IMR-90 (cell line): ENCODE measurements around the gene CYP2C18. TPM values are rescaled to one million over a fixed set of nuclear protein-coding genes. Genes with fewer than 3 reads are reported as not detected.

Source experiments
- ATAC-seq: fragments of 200-7000 bp; cut with Tn5 transposase; 2 replicates; pipeline ENCODE4 v1.9.1; 2020; ENCODE audit warnings: low read depth, mild to moderate bottlenecking, moderate library complexity
- BruUV-seq: library from RNA; stranded (reverse); fragments of 400-500 nt; replicated peaks from 2 replicates; lab custom pipeline; 2021; lab: Mats Ljungman, UMichigan
- CTCF ChIA-PET: fragments of 300-600 bp; formaldehyde crosslinking; extraction: SDS; loops from one replicate; lab custom pipeline; 2021; ENCODE audit warnings: antibody characterized with exemption; lab: Yijun Ruan, JAX
- POLR2A ChIA-PET: fragments of 300-600 bp; sonication (Branson Sonifier 250); formaldehyde crosslinking; loops from one replicate; lab custom pipeline; 2022; ENCODE audit warnings: antibody characterized with exemption; ENCODE audit not compliant: unreplicated experiment; lab: Charles Lee
- DNase-seq: peaks from one replicate; pipeline ENCODE4 v3.0.0; 2013
- H2AFZ ChIP-seq: replicated peaks from 2 replicates; pipeline ENCODE3; 2013; ENCODE audit warnings: low read length, mild to moderate bottlenecking; ENCODE audit not compliant: poor library complexity
- H2AK5ac ChIP-seq: 2 replicates; pipeline ENCODE4 v1.6.1; 2013; ENCODE audit warnings: low read depth, low read length, inconsistent platforms
- H2AK9ac ChIP-seq: replicated peaks from 2 replicates; pipeline ENCODE3; 2013; ENCODE audit warnings: mild to moderate bottlenecking, low read depth, low read length, moderate library complexity; ENCODE audit not compliant: poor library complexity
- H2BK120ac ChIP-seq: 2 replicates; pipeline ENCODE4 v1.6.1; 2013; ENCODE audit warnings: low read depth, low read length, inconsistent platforms
- H2BK15ac ChIP-seq: 3 replicates; pipeline ENCODE4 v1.6.1; 2013; ENCODE audit warnings: low read depth, low read length, inconsistent platforms
- H2BK20ac ChIP-seq: 2 replicates; pipeline ENCODE4 v1.6.1; 2013; ENCODE audit warnings: low read depth, mild to moderate bottlenecking, inconsistent platforms, low read length, moderate library complexity
- H2BK5ac ChIP-seq: 2 replicates; pipeline ENCODE4 v1.6.1; 2013; ENCODE audit warnings: mild to moderate bottlenecking, low read depth, low read length, inconsistent platforms; ENCODE audit not compliant: poor library complexity, severe bottlenecking
- H3K14ac ChIP-seq: replicated peaks from 2 replicates; pipeline ENCODE4 v1.6.1; 2013; ENCODE audit warnings: low read depth, low read length, inconsistent platforms
- H3K18ac ChIP-seq: 2 replicates; pipeline ENCODE4 v1.6.1; 2013; ENCODE audit warnings: low read depth, low read length, control low read depth
- H3K23ac ChIP-seq: 2 replicates; pipeline ENCODE4 v1.6.1; 2013; ENCODE audit warnings: low read depth, low read length, inconsistent platforms
- H3K27ac ChIP-seq: 2 replicates; pipeline ENCODE4 v1.5.1; 2013; ENCODE audit warnings: mild to moderate bottlenecking, control low read depth, low read length; ENCODE audit not compliant: insufficient read depth
- H3K27me3 ChIP-seq: 2 replicates; pipeline ENCODE4 v1.6.1; 2013; ENCODE audit warnings: low read length; ENCODE audit not compliant: control insufficient read depth, insufficient read depth
- H3K36me3 ChIP-seq: 2 replicates; pipeline ENCODE4 v1.6.1; 2013; ENCODE audit warnings: low read length, mixed read lengths; ENCODE audit not compliant: control insufficient read depth, insufficient read depth
- H3K4ac ChIP-seq: 2 replicates; pipeline ENCODE4 v1.6.1; 2013; ENCODE audit warnings: low read depth, low read length, inconsistent platforms
- H3K4me1 ChIP-seq: 2 replicates; pipeline ENCODE4 v1.6.1; 2013; ENCODE audit warnings: low read length, mixed read lengths; ENCODE audit not compliant: control insufficient read depth, insufficient read depth
- H3K4me2 ChIP-seq: 2 replicates; pipeline ENCODE4 v1.6.1; 2013; ENCODE audit warnings: low read depth, mild to moderate bottlenecking, control low read depth, low read length, moderate library complexity
- H3K4me3 ChIP-seq: 2 replicates; pipeline ENCODE4 v1.5.1; 2013; ENCODE audit warnings: low read depth, mild to moderate bottlenecking, control low read depth, low read length, moderate library complexity; ENCODE audit not compliant: insufficient read depth
- H3K56ac ChIP-seq: 2 replicates; pipeline ENCODE4 v1.6.1; 2013; ENCODE audit warnings: low read length, inconsistent platforms; ENCODE audit not compliant: insufficient read depth; ENCODE audit errors: extremely low read depth
- H3K79me1 ChIP-seq, 2 experiments: 2 replicates each; pipeline ENCODE4 v1.6.1; 2013; ENCODE audit warnings: low read length in 2 of 2, inconsistent platforms in 1 of 2, low read depth in 1 of 2
- H3K9ac ChIP-seq: 2 replicates; pipeline ENCODE4 v1.6.1; 2013; ENCODE audit warnings: low read depth, low read length, control low read depth
- H3K9me1 ChIP-seq: 2 replicates; pipeline ENCODE4 v1.6.1; 2013; ENCODE audit warnings: low read length, inconsistent platforms; ENCODE audit not compliant: insufficient read depth
- H3K9me3 ChIP-seq: 2 replicates; pipeline ENCODE4 v1.6.1; 2013; ENCODE audit warnings: low read length; ENCODE audit not compliant: control insufficient read depth, insufficient read depth
- H4K20me1 ChIP-seq: 2 replicates; pipeline ENCODE4 v1.6.1; 2013; ENCODE audit warnings: low read length, inconsistent platforms; ENCODE audit not compliant: insufficient read depth
- H4K5ac ChIP-seq: 2 replicates; pipeline ENCODE4 v1.6.1; 2013; ENCODE audit warnings: mild to moderate bottlenecking, low read depth, low read length, control low read depth
- H4K8ac ChIP-seq, 2 experiments: 2 replicates each; pipeline ENCODE4 v1.6.1; 2013; ENCODE audit warnings: low read depth in 2 of 2, low read length in 2 of 2, control low read depth in 1 of 2, inconsistent platforms in 1 of 2
- H4K91ac ChIP-seq: 2 replicates; pipeline ENCODE4 v1.6.1; 2013; ENCODE audit warnings: low read depth, low read length, inconsistent platforms; ENCODE audit not compliant: insufficient read depth
- BHLHE40 ChIP-seq: fragments of 150-350 bp; IDR thresholded peaks from 2 replicates; pipeline ENCODE4 v1.6.1; 2016; ENCODE audit warnings: mild to moderate bottlenecking, low read depth, low read length
- CEBPB ChIP-seq: IDR thresholded peaks from 2 replicates; pipeline ENCODE4 v1.6.1; 2012; ENCODE audit warnings: low read depth, low read length, improper control_type of control experiment
- CHD1 ChIP-seq: IDR thresholded peaks from 2 replicates; pipeline ENCODE4 v1.6.1; 2012; ENCODE audit warnings: low read depth, low read length, improper control_type of control experiment
- CTCF ChIP-seq: conservative IDR thresholded peaks from 2 replicates; pipeline ENCODE4 v1.5.1; 2012; ENCODE audit warnings: mild to moderate bottlenecking, low read depth, low read length, improper control_type of control experiment
- ELK1 ChIP-seq: fragments of 150-350 bp; IDR thresholded peaks from 2 replicates; pipeline ENCODE4 v1.6.1; 2016; ENCODE audit warnings: low read depth, mild to moderate bottlenecking, low read length, moderate library complexity, borderline replicate concordance
- FOS ChIP-seq: fragments of 150-350 bp; IDR thresholded peaks from 2 replicates; pipeline ENCODE4 v1.6.1; 2016; ENCODE audit warnings: low read depth, low read length
- MAFK ChIP-seq: IDR thresholded peaks from 2 replicates; pipeline ENCODE4 v1.6.1; 2012; ENCODE audit warnings: low read depth, low read length, improper control_type of control experiment
- MAZ ChIP-seq: IDR thresholded peaks from 2 replicates; pipeline ENCODE4 v1.6.1; 2012; ENCODE audit warnings: low read depth, mild to moderate bottlenecking, low read length, improper control_type of control experiment, moderate library complexity, borderline replicate concordance
- MXI1 ChIP-seq: IDR thresholded peaks from 2 replicates; pipeline ENCODE4 v1.6.1; 2012; ENCODE audit warnings: low read depth, mild to moderate bottlenecking, low read length, moderate library complexity, borderline replicate concordance
- NFE2L2 ChIP-seq: fragments of 150-350 bp; IDR thresholded peaks from 2 replicates; pipeline ENCODE4 v1.6.1; 2016; ENCODE audit warnings: low read depth, mild to moderate bottlenecking, low read length
- POLR2A ChIP-seq: IDR thresholded peaks from 2 replicates; pipeline ENCODE4 v1.6.1; 2012; ENCODE audit warnings: mild to moderate bottlenecking, low read depth, low read length
- RAD21 ChIP-seq: IDR thresholded peaks from 2 replicates; pipeline ENCODE4 v1.6.1; 2012; ENCODE audit warnings: low read length, improper control_type of control experiment
- RCOR1 ChIP-seq: IDR thresholded peaks from 2 replicates; pipeline ENCODE4 v1.6.1; 2012; ENCODE audit warnings: mild to moderate bottlenecking, low read length, improper control_type of control experiment; ENCODE audit not compliant: insufficient replicate concordance
- RFX5 ChIP-seq: IDR thresholded peaks from 2 replicates; pipeline ENCODE4 v1.8.0; 2012; ENCODE audit warnings: low read depth, mild to moderate bottlenecking, low read length, moderate library complexity
- SMC3 ChIP-seq: fragments of 150-350 bp; IDR thresholded peaks from 2 replicates; pipeline ENCODE4 v1.6.1; 2016; ENCODE audit warnings: low read depth, mild to moderate bottlenecking, antibody characterized with exemption, low read length, moderate library complexity
- USF2 ChIP-seq: fragments of 150-350 bp; IDR thresholded peaks from 2 replicates; pipeline ENCODE4 v1.6.1; 2017; ENCODE audit warnings: mild to moderate bottlenecking, antibody characterized with exemption, low read length, low read depth
- WGBS, 2 experiments: methylation state at CpG; one replicate each; pipeline versions ENCODE4 v1.1.5 to v1.1.7; 2013; ENCODE audit warnings: missing lambda C conversion rate in 2 of 2; ENCODE audit not compliant: insufficient read length in 1 of 2; ENCODE audit errors: extremely low coverage in 2 of 2; 5-methylcytosine and 5-hydroxymethylcytosine counted together
- dilution Hi-C: fragments of 300-500 bp; cut with HindIII; formaldehyde crosslinking; loops from one replicate; pipeline ENCODE4 v1.14.3; 2018; ENCODE audit warnings: low sequenced_read_pairs; ENCODE audit not compliant: unreplicated experiment
- in situ Hi-C: fragments of 300-500 bp; cut with MboI; formaldehyde crosslinking; loops from 3 replicates; pipeline ENCODE4 v1.14.3; 2019; ENCODE audit warnings: low sequenced_read_pairs, inconsistent platforms, mixed read lengths
- intact Hi-C: fragments of 100-400 bp; cut with micrococcal nuclease; formaldehyde crosslinking; loops from 2 replicates; pipeline ENCODE4 v1.10.0; 2022
- polyA plus RNA-seq, 3 experiments: library from polyadenylated mRNA; depleted of rRNA; stranded (reverse); fragments of >200 nt; gene quantifications; 2 replicates each; pipeline ENCODE4 v1.2.3, GENCODE V29; 2012; ENCODE audit warnings: low replicate concordance in 1 of 3
- total RNA-seq: library from RNA; depleted of rRNA; stranded (reverse); fragments of >200 nt; gene quantifications from 2 replicates; pipeline ENCODE4 v1.2.3, GENCODE V29; 2012

CYP2C18 gene
- total and polyA plus RNA-seq, 2 of the 4 experiments (the other 2 are of a cell fraction), result not detected

- POLR2A ChIA-PET, result no interaction called here
- Histone ChIP-seq H2AK5ac (no peak overlapping the region), H3K27ac (no peak overlapping the region), H4K20me1 (no peaks in the 10 kb centered on the region), H3K36me3 (no peaks in the 10 kb centered on the region), H3K56ac (no peak overlapping the region), H3K9me1 (no peaks in the 10 kb centered on the region), H3K4me3 (no peak overlapping the region), H4K5ac (no peak overlapping the region), H4K91ac (no peak overlapping the region), H3K18ac (no peak overlapping the region), H3K27me3 (no peaks in the 10 kb centered on the region), H2BK15ac (no peak overlapping the region), H2AFZ (no peak overlapping the region), H2AK9ac (no peak overlapping the region), H4K8ac (no peak overlapping the region), H3K79me1 (no peaks in the 10 kb centered on the region), H3K9me3 (no peaks in the 10 kb centered on the region), H3K9ac (no peak overlapping the region), H2BK20ac (no peak overlapping the region), H3K4ac (no peak overlapping the region), H2BK120ac (no peak overlapping the region), H2BK5ac (no peak overlapping the region), H3K4me2 (no peak overlapping the region), H3K23ac (no peak overlapping the region), H3K4me1 (no peaks in the 10 kb centered on the region), H3K14ac (no peak overlapping the region)
- ATAC-seq (no peak), DNase-seq (no peak)
- 86% methylated on average over 1 of the region's 4 CpGs; no CpG with 5 or more reads in 1 of the 2 experiments for WGBS, 2 experiments
- intact Hi-C loops, result no loop called here
- TF ChIP-seq CEBPB (no peak), MAFK (no peak), CTCF (no peak), MXI1 (no peak), RAD21 (no peak), POLR2A (no peak), RCOR1 (no peak), CHD1 (no peak), FOS (no peak), NFE2L2 (no peak), ELK1 (no peak), USF2 (no peak), SMC3 (no peak), BHLHE40 (no peak), MAZ (no peak), RFX5 (no peak)
- CTCF ChIA-PET, result interaction anchor here (2.3 kb wide), 1 partner anchor 11 kb away, joined by 11 read pairs; no protein-coding TSS in a partner anchor
- in situ Hi-C loops, result no loop called here
- dilution Hi-C loops, result no loop called here
- no TSS peak for BruUV-seq
Measured at GRCh38 chr10:94641480-94641879, 42.0 kb upstream of the CYP2C18 start.
